Measurements from ENCODE around the gene MNT.

Gene MNT

GRCh38 chr17:2421315-2422147, 20.7 kb upstream of the MNT start:
- TF ChIP-seq GATA2 (IDR thresholded peaks at IDR 0.05; ENCODE audit: low read depth, low read length) (no peak), GATA3 (IDR thresholded peaks at IDR 0.05; ENCODE audit: low read depth, low read length) (no peak)

GRCh38 chr17:2420176-2420575, 19.3 kb upstream of the MNT start:
- TF ChIP-seq GATA2 (IDR thresholded peaks at IDR 0.05; ENCODE audit: low read depth, low read length) (no peak), GATA3 (IDR thresholded peaks at IDR 0.05; ENCODE audit: low read depth, low read length) (no peak)

GRCh38 chr17:2419486-2419885, 18.6 kb upstream of the MNT start:
- TF ChIP-seq GATA2 (IDR thresholded peaks at IDR 0.05; ENCODE audit: low read depth, low read length) (no peak), GATA3 (IDR thresholded peaks at IDR 0.05; ENCODE audit: low read depth, low read length) (no peak)

GRCh38 chr17:2418572-2418971, 17.7 kb upstream of the MNT start:
- TF ChIP-seq GATA2 (IDR thresholded peaks at IDR 0.05; ENCODE audit: low read depth, low read length) = no peak
- TF ChIP-seq GATA3 (IDR thresholded peaks at IDR 0.05; ENCODE audit: low read depth, low read length) = no peak

- TF ChIP-seq GATA2 (IDR thresholded peaks at IDR 0.05; ENCODE audit: low read depth, low read length) (no peak), GATA3 (IDR thresholded peaks at IDR 0.05; ENCODE audit: low read depth, low read length) (no peak)
Measured at GRCh38 chr17:2416010-2416734, 15.3 kb upstream of the MNT start.

GRCh38 chr17:2415081-2415480, 14.2 kb upstream of the MNT start:
- TF ChIP-seq GATA3 (IDR thresholded peaks at IDR 0.05; ENCODE audit: low read depth, low read length) (no peak), GATA2 (IDR thresholded peaks at IDR 0.05; ENCODE audit: low read depth, low read length) (no peak)

GRCh38 chr17:2414446-2415064, 13.7 kb upstream of the MNT start:
- TF ChIP-seq GATA3 (IDR thresholded peaks at IDR 0.05; ENCODE audit: low read depth, low read length) (no peak), GATA2 (IDR thresholded peaks at IDR 0.05; ENCODE audit: low read depth, low read length) (no peak)

- TF ChIP-seq GATA2 (IDR thresholded peaks at IDR 0.05; ENCODE audit: low read depth, low read length) = no peak
- no peak for TF ChIP-seq GATA3 (IDR thresholded peaks at IDR 0.05; ENCODE audit: low read depth, low read length)
Measured at GRCh38 chr17:2412561-2413021, 11.7 kb upstream of the MNT start.

GRCh38 chr17:2410951-2411350, 10.1 kb upstream of the MNT start:
- no peak for TF ChIP-seq GATA2 (IDR thresholded peaks at IDR 0.05; ENCODE audit: low read depth, low read length)
- no peak for TF ChIP-seq GATA3 (IDR thresholded peaks at IDR 0.05; ENCODE audit: low read depth, low read length)

GRCh38 chr17:2406903-2407790, 6.3 kb upstream of the MNT start:
- TF ChIP-seq GATA2 (IDR thresholded peaks at IDR 0.05; ENCODE audit: low read depth, low read length) (no peak), GATA3 (IDR thresholded peaks at IDR 0.05; ENCODE audit: low read depth, low read length) (no peak)

- no peak for TF ChIP-seq GATA3 (IDR thresholded peaks at IDR 0.05; ENCODE audit: low read depth, low read length)
- no peak for TF ChIP-seq GATA2 (IDR thresholded peaks at IDR 0.05; ENCODE audit: low read depth, low read length)
Measured at GRCh38 chr17:2406271-2406902, 5.5 kb upstream of the MNT start.

- TF ChIP-seq GATA3 (IDR thresholded peaks at IDR 0.05; ENCODE audit: low read depth, low read length) = no peak
- no peak for TF ChIP-seq GATA2 (IDR thresholded peaks at IDR 0.05; ENCODE audit: low read depth, low read length)
Measured at GRCh38 chr17:2405247-2405926, 4.5 kb upstream of the MNT start.

GRCh38 chr17:2403044-2403443, 2.2 kb upstream of the MNT start:
- TF ChIP-seq GATA3 (IDR thresholded peaks at IDR 0.05; ENCODE audit: low read depth, low read length) (no peak), GATA2 (IDR thresholded peaks at IDR 0.05; ENCODE audit: low read depth, low read length) (no peak)

All from SH-SY5Y (cell line).